ENCODE data around the gene BAZ1B.

BAZ1B gene

GRCh38 chr7:73438547-73439409 is 83.3 kb downstream of the BAZ1B start:
- no peak overlapping the region for H3K4me3 ChIP-seq (ENCODE audit: low read depth, low read length)
- no peak for DNase-seq (ENCODE audit: low read depth)
- TF ChIP-seq MYC (IDR thresholded peaks at IDR 0.05; ENCODE audit: low read depth, low read length) (no peak), MAX (IDR thresholded peaks at IDR 0.05; ENCODE audit: low read depth, low read length) (no peak), CTCF (IDR thresholded peaks at IDR 0.05; ENCODE audit: low read depth, low read length) (no peak), POLR2A (IDR thresholded peaks at IDR 0.05; ENCODE audit: extremely low read depth, insufficient read length) (no peak)

GRCh38 chr7:73437621-73438416 is 84.3 kb downstream of the BAZ1B start:
- no peak overlapping the region for H3K4me3 ChIP-seq (ENCODE audit: low read depth, low read length)
- no peak for DNase-seq (ENCODE audit: low read depth)
- no peak for TF ChIP-seq CTCF (IDR thresholded peaks at IDR 0.05; ENCODE audit: low read depth, low read length)
- TF ChIP-seq MAX (IDR thresholded peaks at IDR 0.05; ENCODE audit: low read depth, low read length) = no peak
- no peak for TF ChIP-seq POLR2A (IDR thresholded peaks at IDR 0.05; ENCODE audit: extremely low read depth, insufficient read length)
- no peak for TF ChIP-seq MYC (IDR thresholded peaks at IDR 0.05; ENCODE audit: low read depth, low read length)

GRCh38 chr7:73437091-73437490 is 85.0 kb downstream of the BAZ1B start:
- TF ChIP-seq MAX (IDR thresholded peaks at IDR 0.05; ENCODE audit: low read depth, low read length) = no peak
- TF ChIP-seq CTCF (IDR thresholded peaks at IDR 0.05; ENCODE audit: low read depth, low read length) = no peak
- no peak for TF ChIP-seq MYC (IDR thresholded peaks at IDR 0.05; ENCODE audit: low read depth, low read length)
- TF ChIP-seq POLR2A (IDR thresholded peaks at IDR 0.05; ENCODE audit: extremely low read depth, insufficient read length) = no peak
- H3K4me3 ChIP-seq (ENCODE audit: low read depth, low read length) = no peak overlapping the region
- DNase-seq (ENCODE audit: low read depth) = no peak

- TF ChIP-seq POLR2A (IDR thresholded peaks at IDR 0.05; ENCODE audit: extremely low read depth, insufficient read length) (no peak), MAX (IDR thresholded peaks at IDR 0.05; ENCODE audit: low read depth, low read length) (no peak), CTCF (IDR thresholded peaks at IDR 0.05; ENCODE audit: low read depth, low read length) (no peak), MYC (IDR thresholded peaks at IDR 0.05; ENCODE audit: low read depth, low read length) (no peak)
- H3K4me3 ChIP-seq (ENCODE audit: low read depth, low read length) = no peak overlapping the region
- no peak for DNase-seq (ENCODE audit: low read depth)
Measured at GRCh38 chr7:73436031-73436929, 85.8 kb downstream of the BAZ1B start.

GRCh38 chr7:73435471-73436009 is 86.6 kb downstream of the BAZ1B start:
- no peak for DNase-seq (ENCODE audit: low read depth)
- H3K4me3 ChIP-seq (ENCODE audit: low read depth, low read length) = no peak overlapping the region

More at GRCh38 chr7:73435471-73436009, 86.6 kb downstream of the BAZ1B start:
- no peak for TF ChIP-seq MYC (IDR thresholded peaks at IDR 0.05; ENCODE audit: low read depth, low read length)
- TF ChIP-seq MAX (IDR thresholded peaks at IDR 0.05; ENCODE audit: low read depth, low read length) = no peak
- TF ChIP-seq CTCF (IDR thresholded peaks at IDR 0.05; ENCODE audit: low read depth, low read length) = no peak
- no peak for TF ChIP-seq POLR2A (IDR thresholded peaks at IDR 0.05; ENCODE audit: extremely low read depth, insufficient read length)
